Lower leg skin (tissue), 4 donors: ENCODE data around the gene DHX57. TPM values are rescaled to one million over a fixed set of nuclear protein-coding genes. Genes with fewer than 3 reads are reported as not detected.
"Not testable (repeated sequence)": the region's sequence is repeated elsewhere in the genome, so short reads cannot be mapped to it uniquely, and the experiment has no call there.

ENCODE experiments used
- DNase-seq, 2 donors: peaks; one replicate each; pipeline ENCODE4 v3.0.0-alpha.2; 2019; ENCODE audit warnings: low spot score in 2 of 2
- H3K4me3 ChIP-seq: fragments of 200-600 bp; sonication (generic); 2 replicates; pipeline ENCODE4 v1.5.1; 2017; ENCODE audit warnings: mild to moderate bottlenecking, low read depth; ENCODE audit not compliant: poor library complexity, severe bottlenecking
- CTCF ChIP-seq, 3 donors: fragments of 450-650 bp; IDR thresholded peaks; one replicate each; pipeline ENCODE4 v1.5.1; 2016; ENCODE audit warnings: antibody characterized with exemption in 3 of 3, mild to moderate bottlenecking in 3 of 3, moderate library complexity in 2 of 3
- POLR2A ChIP-seq, 2 donors: fragments of 450-650 bp; IDR thresholded peaks; one replicate each; pipeline ENCODE4 v1.6.1; 2016 to 2017; ENCODE audit warnings: antibody characterized with exemption in 2 of 2, mild to moderate bottlenecking in 1 of 2, moderate library complexity in 1 of 2
- WGBS, 2 donors: methylation state at CpG; one replicate each; pipeline ENCODE4 v1.1.5; 2018; 5-methylcytosine and 5-hydroxymethylcytosine counted together
- intact Hi-C: fragments of 100-400 bp; cut with DNase I; formaldehyde crosslinking; loops from one replicate; pipeline ENCODE4 v1.15.0; 2023; ENCODE audit warnings: low total_unique reads
- total RNA-seq, 4 donors: library from RNA; depleted of rRNA; stranded (reverse); fragments of >200 nt; gene quantifications; one replicate each; pipeline ENCODE4 v1.1.0, GENCODE V29; 2016

The DHX57 gene
- total RNA-seq, 4 donors from 2014 or later = 6.8 to 19.9 (median 15.8) TPM

- no peak for TF ChIP-seq CTCF (IDR thresholded peaks at IDR 0.05)
- TF ChIP-seq POLR2A (IDR thresholded peaks at IDR 0.05) = no peak
- intact Hi-C loops = no loop called here
- no peak overlapping the region for H3K4me3 ChIP-seq
- no peak for DNase-seq
Measured at GRCh38 chr2:38806733-38807059, 69.0 kb downstream of the DHX57 start.

GRCh38 chr2:38806015-38806732 lies 69.6 kb downstream of the DHX57 start:
- 78 to 90% methylated on average over 2 of the region's 2 CpGs for WGBS, 2 donors
- TF ChIP-seq CTCF (IDR thresholded peaks at IDR 0.05) = no peak
- TF ChIP-seq POLR2A (IDR thresholded peaks at IDR 0.05) = no peak
- H3K4me3 ChIP-seq = no peak overlapping the region
- intact Hi-C loops = no loop called here
- DNase-seq = no peak

- intact Hi-C loops = no loop called here
- no peak for TF ChIP-seq POLR2A (IDR thresholded peaks at IDR 0.05)
- no peak for TF ChIP-seq CTCF (IDR thresholded peaks at IDR 0.05)
- no peak for DNase-seq
- WGBS, 2 donors = 88 to 94% methylated on average over 3 of the region's 3 CpGs
- H3K4me3 ChIP-seq = no peak overlapping the region
Measured at GRCh38 chr2:38797953-38798352, 77.8 kb downstream of the DHX57 start.

- TF ChIP-seq CTCF (IDR thresholded peaks at IDR 0.05) = no peak
- TF ChIP-seq POLR2A (IDR thresholded peaks at IDR 0.05) = no peak
- no peak for DNase-seq
- no peak overlapping the region for H3K4me3 ChIP-seq
- 90 to 91% methylated on average over 10 of the region's 10 CpGs for WGBS, 2 donors
- intact Hi-C loops = no loop called here
Measured at GRCh38 chr2:38797250-38797676, 78.5 kb downstream of the DHX57 start.

GRCh38 chr2:38795016-38795415 lies 80.7 kb downstream of the DHX57 start:
- 92 to 96% methylated on average over 7 of the region's 7 CpGs for WGBS, 2 donors
- DNase-seq, intact Hi-C loops, H3K4me3 ChIP-seq: not testable (repeated sequence)

- TF ChIP-seq POLR2A (IDR thresholded peaks at IDR 0.05) (no peak), CTCF (IDR thresholded peaks at IDR 0.05) (no peak)
- no peak overlapping the region for H3K4me3 ChIP-seq
- no peak for DNase-seq
- WGBS, 2 donors = 74 to 77% methylated on average over 7 of the region's 7 CpGs
- intact Hi-C loops = no loop called here
Measured at GRCh38 chr2:38794235-38794946, 81.3 kb downstream of the DHX57 start.
